ENCODE data around the gene LONP1. TPM values are rescaled to one million over a fixed set of nuclear protein-coding genes. Genes with fewer than 3 reads are reported as not detected.

LONP1 gene
- total RNA-seq, 2 donors from 2014 or later = 52.8 to 82.8 TPM

- DNase-seq (ENCODE audit: low spot score) (no peak), ATAC-seq (ENCODE audit: insufficient number of reproducible peaks, low FRiP score, low read depth) (no peak)
- Histone ChIP-seq H3K36me3 (peaks cover 66% of the 10 kb centered on the region), H3K4me3 (no peak overlapping the region), H3K27ac (no peak overlapping the region), H3K27me3 (replicated peaks; ENCODE audit: insufficient read depth) (no peaks in the 10 kb centered on the region), H3K4me1 (ENCODE audit: control insufficient read depth in 1 of 2, low read depth in 2 of 2) (no peaks in the 10 kb centered on the region), H3K9me3 (no peaks in the 10 kb centered on the region)
- TF ChIP-seq CTCF (IDR thresholded peaks at IDR 0.05) = no peak
Observed at GRCh38 chr19:5648464-5648863, 71.5 kb downstream of the LONP1 start.

GRCh38 chr19:5646703-5647102 lies 73.2 kb downstream of the LONP1 start:
- H3K27ac ChIP-seq = no peak overlapping the region
- no peaks in the 10 kb centered on the region for H3K9me3 ChIP-seq
- ATAC-seq (ENCODE audit: insufficient number of reproducible peaks, low FRiP score, low read depth) (no peak), DNase-seq (ENCODE audit: low spot score) (no peak)
- no peaks in the 10 kb centered on the region for H3K4me1 ChIP-seq (ENCODE audit: control insufficient read depth in 1 of 2, low read depth in 2 of 2)
- no peak for TF ChIP-seq CTCF (IDR thresholded peaks at IDR 0.05)
- no peaks in the 10 kb centered on the region for H3K27me3 ChIP-seq (replicated peaks; ENCODE audit: insufficient read depth)
- no peak overlapping the region for H3K4me3 ChIP-seq
- peaks cover 54% of the 10 kb centered on the region for H3K36me3 ChIP-seq

GRCh38 chr19:5645409-5645808 lies 74.5 kb downstream of the LONP1 start:
- H3K4me1 ChIP-seq (ENCODE audit: control insufficient read depth in 1 of 2, low read depth in 2 of 2) = no peaks in the 10 kb centered on the region
- no peaks in the 10 kb centered on the region for H3K9me3 ChIP-seq
- ATAC-seq (ENCODE audit: insufficient number of reproducible peaks, low FRiP score, low read depth) (no peak), DNase-seq (ENCODE audit: low spot score) (no peak)
- H3K27ac ChIP-seq = no peak overlapping the region
- no peaks in the 10 kb centered on the region for H3K27me3 ChIP-seq (replicated peaks; ENCODE audit: insufficient read depth)
- H3K4me3 ChIP-seq = no peak overlapping the region
- no peak for TF ChIP-seq CTCF (IDR thresholded peaks at IDR 0.05)
- H3K36me3 ChIP-seq = peaks cover 46% of the 10 kb centered on the region

GRCh38 chr19:5644037-5644436 lies 75.9 kb downstream of the LONP1 start:
- H3K9me3 ChIP-seq = no peaks in the 10 kb centered on the region
- no peak overlapping the region for H3K4me3 ChIP-seq
- H3K27me3 ChIP-seq (replicated peaks; ENCODE audit: insufficient read depth) = no peaks in the 10 kb centered on the region
- no peak for TF ChIP-seq CTCF (IDR thresholded peaks at IDR 0.05)
- no peaks in the 10 kb centered on the region for H3K4me1 ChIP-seq (ENCODE audit: control insufficient read depth in 1 of 2, low read depth in 2 of 2)
- no peak for ATAC-seq (ENCODE audit: insufficient number of reproducible peaks, low FRiP score, low read depth)
- peaks cover 39% of the 10 kb centered on the region for H3K36me3 ChIP-seq
- H3K27ac ChIP-seq = no peak overlapping the region
- no peak for DNase-seq (ENCODE audit: low spot score)

GRCh38 chr19:5643060-5643459 lies 76.9 kb downstream of the LONP1 start:
- peaks cover 34% of the 10 kb centered on the region for H3K36me3 ChIP-seq
- no peak overlapping the region for H3K4me3 ChIP-seq
- ATAC-seq (ENCODE audit: insufficient number of reproducible peaks, low FRiP score, low read depth) (no peak), DNase-seq (ENCODE audit: low spot score) (no peak)
- no peak overlapping the region for H3K27ac ChIP-seq
- no peaks in the 10 kb centered on the region for H3K27me3 ChIP-seq (replicated peaks; ENCODE audit: insufficient read depth)
- no peaks in the 10 kb centered on the region for H3K9me3 ChIP-seq
- no peak for TF ChIP-seq CTCF (IDR thresholded peaks at IDR 0.05)
- H3K4me1 ChIP-seq (ENCODE audit: control insufficient read depth in 1 of 2, low read depth in 2 of 2) = no peaks in the 10 kb centered on the region

All from thoracic aorta (tissue), 2 donors.